ENCODE data around the gene INPP5K.

The INPP5K gene

GRCh38 chr17:1485423-1486376, 30.7 kb downstream of the INPP5K start:
- no peak for DNase-seq (ENCODE audit: low read depth)

DNA sequence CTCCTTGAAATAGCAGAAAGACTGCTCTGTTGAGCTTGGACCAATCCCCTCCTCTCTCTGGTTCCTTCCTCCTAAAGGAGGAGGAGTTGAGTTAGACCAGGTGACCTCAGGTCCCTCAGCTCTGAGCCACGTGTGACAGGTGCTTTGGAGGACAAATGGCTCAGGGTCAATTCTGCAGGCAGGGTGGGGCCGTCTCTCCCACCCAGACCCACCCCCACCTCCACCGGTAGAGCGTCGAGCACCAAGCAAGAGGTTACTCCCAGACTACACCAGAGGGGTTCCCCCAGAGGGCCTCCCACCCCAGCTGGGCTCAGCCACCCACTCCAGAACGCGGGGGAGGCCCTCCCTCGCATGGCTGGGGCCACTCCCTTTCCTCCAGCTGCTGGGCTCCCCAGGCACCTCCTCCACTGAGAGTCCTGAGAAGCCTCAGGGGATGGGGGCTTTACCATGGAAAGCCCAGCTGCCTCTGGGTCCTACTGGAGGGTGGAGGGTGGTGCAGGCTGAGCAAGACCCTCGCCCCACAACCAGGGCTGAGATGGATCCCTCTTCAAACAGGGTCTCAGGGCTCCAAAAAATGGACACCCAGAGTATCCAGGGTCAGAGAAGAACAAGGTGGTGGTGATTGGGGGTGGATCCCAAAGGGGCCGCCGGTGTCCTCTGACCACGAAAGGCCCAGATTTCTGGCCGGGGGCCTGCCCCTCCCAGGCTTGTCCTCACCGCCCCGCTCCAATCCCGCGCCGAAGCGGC, 31.6 kb downstream of the INPP5K start:
- DNase-seq (ENCODE audit: low read depth): no peak

DNA sequence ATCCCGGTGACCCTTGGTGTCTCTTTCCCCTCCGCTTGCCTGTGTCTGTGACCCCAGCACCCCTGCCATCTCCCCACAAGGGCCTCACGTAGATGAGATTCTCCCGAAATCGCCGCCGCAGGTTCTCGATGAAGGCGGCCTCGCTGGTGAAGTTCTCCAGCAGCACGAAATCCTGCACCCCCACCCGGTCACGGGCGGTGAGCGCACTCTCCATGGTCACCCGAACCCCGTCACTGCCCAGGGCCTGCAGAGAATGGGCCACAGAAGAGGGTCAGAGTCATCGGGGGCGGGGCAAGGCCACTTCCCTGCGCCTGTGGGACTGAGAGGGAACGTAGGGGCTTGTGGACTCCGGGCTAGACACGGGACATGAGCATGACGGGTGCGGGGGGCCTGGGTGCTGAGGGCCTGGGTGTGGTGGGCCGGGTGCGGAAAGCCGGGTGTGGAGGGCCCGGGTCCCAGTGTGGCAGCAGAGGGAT, 32.3 kb downstream of the INPP5K start:
- no peak for DNase-seq (ENCODE audit: low read depth)

- DNase-seq (ENCODE audit: low read depth): no peak
These were observed 33.7 kb downstream of the INPP5K start for GRCh38 chr17:1482680-1483079.

- no peak for DNase-seq (ENCODE audit: low read depth)
These were observed 34.7 kb downstream of the INPP5K start for GRCh38 chr17:1481736-1482135.

DNA sequence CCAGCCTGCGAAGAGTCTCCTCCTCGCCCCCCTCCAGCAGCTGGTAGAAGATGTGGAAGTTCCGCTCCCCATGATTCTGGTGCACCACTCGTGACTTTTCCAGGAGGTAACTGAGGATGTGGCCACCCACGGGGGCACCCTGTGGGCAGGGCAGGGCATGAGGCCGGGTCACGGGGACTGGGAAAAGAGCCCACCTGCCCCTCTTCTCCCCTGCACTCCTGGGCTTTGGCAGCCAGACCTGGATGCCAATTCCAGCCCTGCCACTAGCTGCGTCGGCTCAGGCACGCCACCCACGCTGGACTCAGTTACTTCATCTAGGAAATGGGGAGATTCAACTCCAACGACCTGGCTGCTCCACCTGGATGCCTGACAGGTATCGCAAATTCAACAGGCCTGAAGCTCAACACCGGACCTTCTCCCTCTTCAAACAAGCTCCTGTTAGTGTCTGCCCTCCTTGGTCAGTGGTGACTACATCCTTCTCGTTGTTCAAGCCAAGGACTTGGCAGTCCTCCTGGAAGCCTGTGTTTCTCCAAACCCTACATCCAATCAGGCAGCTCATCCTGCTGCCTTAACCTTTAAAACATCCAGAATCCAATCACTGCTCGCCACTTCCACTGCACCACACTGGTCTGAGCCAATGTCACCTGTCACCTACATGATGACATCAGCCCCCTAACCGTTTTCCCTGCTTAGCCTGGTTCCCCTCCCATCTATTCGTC, 35.5 kb downstream of the INPP5K start:
- DNase-seq (ENCODE audit: low read depth): peak; percentile 50

- no peak for DNase-seq (ENCODE audit: low read depth)
These were observed 38.0 kb downstream of the INPP5K start for GRCh38 chr17:1478418-1478817.

GRCh38 chr17:1475321-1475854, 41.0 kb downstream of the INPP5K start:
- no peak for DNase-seq (ENCODE audit: low read depth)

DNA sequence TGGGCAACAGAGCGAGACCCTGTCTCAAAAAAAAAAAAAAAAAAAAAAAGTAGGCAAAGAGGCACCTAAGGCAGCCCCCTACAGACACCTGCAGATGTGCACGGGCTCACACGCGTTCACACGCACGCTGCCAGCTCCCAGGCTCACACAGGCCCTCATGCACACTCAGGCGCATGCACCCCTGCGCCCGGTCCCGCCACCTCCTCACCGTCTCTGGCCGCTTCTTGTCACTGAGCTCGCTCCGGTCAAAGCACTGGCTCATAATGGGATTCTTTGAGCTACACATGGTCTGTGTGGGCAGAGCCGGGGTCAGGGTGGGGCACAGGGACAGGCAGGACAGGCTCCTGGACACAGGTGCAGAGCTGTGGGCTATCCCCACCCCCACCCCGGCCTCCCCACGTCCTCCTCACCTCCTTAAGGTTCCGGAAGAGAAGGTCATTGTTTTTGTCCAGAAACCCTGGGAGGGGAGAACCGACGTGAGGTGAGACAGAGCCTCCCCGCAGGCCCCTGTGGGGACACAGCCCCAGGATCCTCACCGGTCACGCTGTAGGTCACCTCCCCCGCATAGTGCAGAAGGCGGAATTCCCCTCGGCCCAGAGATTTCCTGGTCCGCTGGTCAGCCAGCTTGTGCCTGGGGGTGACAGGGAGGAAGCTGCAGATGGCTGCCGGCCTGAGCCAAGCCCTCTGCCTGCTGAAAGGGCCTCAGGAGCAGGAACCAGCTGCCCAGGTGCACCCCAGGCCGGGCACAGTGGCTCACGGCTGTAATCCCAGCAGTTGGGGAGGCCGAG, 41.8 kb downstream of the INPP5K start:
- no peak for DNase-seq (ENCODE audit: low read depth)

DNA sequence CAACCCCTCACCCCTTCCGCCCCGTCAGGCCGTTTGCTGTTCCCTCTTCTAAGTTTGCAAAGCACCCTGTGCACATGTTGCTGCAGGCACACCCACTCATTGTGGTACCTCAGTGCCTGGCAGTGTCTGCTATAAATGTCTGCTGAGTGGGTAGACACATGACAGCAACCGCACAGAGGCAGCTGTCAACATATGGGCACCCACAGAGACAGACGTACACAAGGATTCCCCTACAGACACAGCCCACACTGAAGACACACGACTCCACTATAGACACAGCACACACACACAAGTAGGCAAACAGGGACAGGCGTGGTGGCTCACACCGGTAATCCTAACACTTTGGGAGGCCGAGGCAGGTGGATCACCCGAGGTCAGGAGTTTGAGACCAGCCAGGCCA, 42.6 kb downstream of the INPP5K start:
- no peak for DNase-seq (ENCODE audit: low read depth)

DNA sequence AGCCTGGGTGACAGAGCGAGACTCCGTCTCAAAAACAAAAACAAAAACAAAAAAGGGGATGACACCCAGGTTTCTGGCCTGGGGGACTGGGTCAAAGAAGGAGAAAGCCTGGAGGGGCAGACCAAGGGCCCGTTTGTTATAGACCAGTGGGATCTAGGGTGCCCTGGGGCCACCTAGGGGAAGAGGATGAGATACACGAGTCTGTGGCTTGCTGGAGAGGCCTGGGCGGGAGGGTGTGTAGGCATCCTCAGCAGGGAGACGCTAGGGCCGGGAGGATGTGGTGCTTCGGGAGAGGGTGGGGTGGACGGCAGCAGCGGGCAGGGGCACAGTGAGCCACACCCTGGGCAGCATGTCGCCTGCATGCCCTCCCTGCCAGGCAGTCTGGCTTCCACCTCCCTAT, 43.2 kb downstream of the INPP5K start:
- no peak for DNase-seq (ENCODE audit: low read depth)

- no peak for DNase-seq (ENCODE audit: low read depth)
These were observed 44.2 kb downstream of the INPP5K start for GRCh38 chr17:1471911-1472821.

DNA sequence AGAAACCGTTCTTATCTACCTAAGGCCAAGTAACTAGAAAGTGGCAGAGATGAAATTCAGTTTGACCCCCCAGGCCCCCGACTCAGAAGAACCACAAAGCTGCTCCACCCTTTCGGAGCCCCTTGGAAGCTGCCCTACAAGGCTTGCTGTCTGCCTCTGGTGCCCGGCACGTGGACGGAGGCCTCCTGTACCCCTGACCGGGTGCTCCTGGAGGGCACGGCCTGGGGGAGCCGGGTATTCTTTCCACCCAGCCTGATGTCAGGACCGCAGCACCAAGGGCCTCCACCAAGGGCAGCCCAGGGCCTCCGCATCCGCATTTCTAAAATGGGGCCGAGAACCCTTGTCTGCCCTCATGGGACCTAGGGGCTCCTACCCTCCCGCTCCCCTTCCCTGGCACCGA, 44.9 kb downstream of the INPP5K start:
- no peak for DNase-seq (ENCODE audit: low read depth)

DNA sequence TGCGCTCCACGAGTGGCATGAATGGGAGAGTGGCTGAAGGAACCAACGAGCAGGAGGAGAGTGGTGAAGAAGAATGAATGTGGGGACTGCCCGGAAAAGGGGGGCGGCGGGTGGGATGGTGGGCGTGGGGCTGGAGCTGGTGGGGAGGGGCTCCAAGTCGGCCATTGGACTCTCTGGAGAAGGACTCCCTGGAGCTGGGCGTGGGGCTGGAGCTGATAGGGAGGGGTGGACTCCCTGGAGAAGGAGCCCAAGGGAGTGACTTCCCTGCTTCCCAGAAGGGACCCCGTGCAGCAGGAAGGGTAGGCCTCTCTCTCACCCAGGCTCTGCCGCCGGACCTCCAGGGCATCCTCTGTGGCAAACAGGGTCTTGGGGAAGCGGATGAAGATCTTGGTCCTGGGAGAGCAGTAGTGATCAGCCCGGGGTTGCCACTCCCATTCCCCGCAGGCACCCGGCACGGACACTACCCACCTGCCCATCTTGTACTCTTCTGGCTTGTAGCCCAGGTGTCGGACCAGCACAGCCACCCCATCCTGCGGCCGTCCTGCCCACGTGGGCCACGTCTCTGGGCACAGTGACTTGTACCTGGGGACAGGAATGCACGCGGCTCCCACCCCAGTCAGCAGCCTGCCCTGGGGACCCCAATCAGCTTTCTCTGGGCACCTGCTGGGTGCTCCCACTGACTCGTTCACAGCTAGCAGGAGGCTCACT, 45.5 kb downstream of the INPP5K start:
- DNase-seq (ENCODE audit: low read depth): no peak

GRCh38 chr17:1470071-1470754, 46.2 kb downstream of the INPP5K start:
- no peak for DNase-seq (ENCODE audit: low read depth)

DNA sequence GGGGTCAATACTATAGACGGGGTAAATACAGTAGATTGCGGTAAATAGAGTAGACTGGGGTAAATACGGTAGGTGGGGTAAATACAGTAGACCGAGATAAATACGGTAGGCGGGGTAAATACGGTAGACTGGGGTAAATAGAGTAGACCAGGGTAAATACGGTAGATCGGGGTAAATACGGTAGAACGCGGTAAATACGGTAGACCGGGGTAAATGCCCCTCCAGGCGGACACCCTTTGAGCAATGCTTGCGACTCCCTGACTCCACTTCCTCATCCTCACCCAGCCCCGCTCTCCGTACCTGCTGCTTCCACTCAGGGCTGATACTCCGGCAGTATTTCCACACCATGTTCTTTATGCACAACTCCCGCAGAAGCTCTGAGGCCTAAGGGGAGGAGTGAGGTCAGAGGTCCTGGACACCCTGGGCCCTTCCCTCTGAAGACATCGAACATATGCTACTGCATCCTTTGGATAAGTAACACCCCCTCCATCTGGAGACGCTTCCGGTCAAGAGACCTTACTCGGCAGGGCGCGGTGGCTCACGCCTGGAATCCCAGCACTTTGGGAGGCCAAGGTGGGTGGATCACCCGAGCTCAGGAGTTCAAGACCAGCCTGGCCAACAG, 47.1 kb downstream of the INPP5K start:
- no peak for DNase-seq (ENCODE audit: low read depth)

GRCh38 chr17:1467898-1468492, 48.4 kb downstream of the INPP5K start:
- peak; percentile 44 for DNase-seq (ENCODE audit: low read depth)

GRCh38 chr17:1467258-1467657, 49.2 kb downstream of the INPP5K start:
- DNase-seq (ENCODE audit: low read depth): no peak

Data from fibroblast of the conjunctiva (primary cell).